ENCODE data around the gene CALN1.

CALN1 gene

GRCh38 chr7:72021716-72022115 lies 390.4 kb downstream of the CALN1 start:
- no peak for FAIRE-seq

GRCh38 chr7:72020311-72020710 lies 391.8 kb downstream of the CALN1 start:
- TF ChIP-seq TAF1 (IDR thresholded peaks at IDR 0.05; ENCODE audit: borderline replicate concordance, low read depth, low read length): no peak
- no peak for TF ChIP-seq POLR2AphosphoS5 (IDR thresholded peaks at IDR 0.05; ENCODE audit: low read depth, low read length)
- TF ChIP-seq POLR2A (IDR thresholded peaks at IDR 0.05; ENCODE audit: low read depth, low read length): no peak
- DNase-seq (ENCODE audit: insufficient read length) (no peak), FAIRE-seq (no peak)

More at GRCh38 chr7:72021716-72022115, 390.4 kb downstream of the CALN1 start:
- DNase-seq (ENCODE audit: insufficient read length): no peak
- TF ChIP-seq POLR2A (IDR thresholded peaks at IDR 0.05; ENCODE audit: low read depth, low read length) (no peak), POLR2AphosphoS5 (IDR thresholded peaks at IDR 0.05; ENCODE audit: low read depth, low read length) (no peak), TAF1 (IDR thresholded peaks at IDR 0.05; ENCODE audit: borderline replicate concordance, low read depth, low read length) (no peak)

GRCh38 chr7:72019436-72019835 lies 392.7 kb downstream of the CALN1 start:
- no peak for TF ChIP-seq POLR2AphosphoS5 (IDR thresholded peaks at IDR 0.05; ENCODE audit: low read depth, low read length)
- TF ChIP-seq TAF1 (IDR thresholded peaks at IDR 0.05; ENCODE audit: borderline replicate concordance, low read depth, low read length): no peak
- no peak for TF ChIP-seq POLR2A (IDR thresholded peaks at IDR 0.05; ENCODE audit: low read depth, low read length)
- no peak for DNase-seq (ENCODE audit: insufficient read length)
- FAIRE-seq: no peak

- no peak for TF ChIP-seq POLR2A (IDR thresholded peaks at IDR 0.05; ENCODE audit: low read depth, low read length)
- no peak for TF ChIP-seq TAF1 (IDR thresholded peaks at IDR 0.05; ENCODE audit: borderline replicate concordance, low read depth, low read length)
- no peak for TF ChIP-seq POLR2AphosphoS5 (IDR thresholded peaks at IDR 0.05; ENCODE audit: low read depth, low read length)
- FAIRE-seq (no peak), DNase-seq (ENCODE audit: insufficient read length) (no peak)
Observed at GRCh38 chr7:72017756-72018155, 394.4 kb downstream of the CALN1 start.

GRCh38 chr7:72016574-72016973 lies 395.6 kb downstream of the CALN1 start:
- DNase-seq (ENCODE audit: insufficient read length) (no peak), FAIRE-seq (no peak)
- TF ChIP-seq TAF1 (IDR thresholded peaks at IDR 0.05; ENCODE audit: borderline replicate concordance, low read depth, low read length) (no peak), POLR2AphosphoS5 (IDR thresholded peaks at IDR 0.05; ENCODE audit: low read depth, low read length) (no peak), POLR2A (IDR thresholded peaks at IDR 0.05; ENCODE audit: low read depth, low read length) (no peak)

GRCh38 chr7:72015136-72015535 lies 397.0 kb downstream of the CALN1 start:
- no peak for TF ChIP-seq POLR2A (IDR thresholded peaks at IDR 0.05; ENCODE audit: low read depth, low read length)
- FAIRE-seq (no peak), DNase-seq (ENCODE audit: insufficient read length) (no peak)

- TF ChIP-seq POLR2AphosphoS5 (IDR thresholded peaks at IDR 0.05; ENCODE audit: low read depth, low read length) (no peak), POLR2A (IDR thresholded peaks at IDR 0.05; ENCODE audit: low read depth, low read length) (no peak)
- no peak for DNase-seq (ENCODE audit: insufficient read length)
- FAIRE-seq: no peak
Observed at GRCh38 chr7:72007018-72007417, 405.1 kb downstream of the CALN1 start.

GRCh38 chr7:72003236-72003635 lies 408.9 kb downstream of the CALN1 start:
- DNase-seq (ENCODE audit: insufficient read length) (no peak), FAIRE-seq (no peak)
- TF ChIP-seq POLR2AphosphoS5 (IDR thresholded peaks at IDR 0.05; ENCODE audit: low read depth, low read length) (no peak), POLR2A (IDR thresholded peaks at IDR 0.05; ENCODE audit: low read depth, low read length) (no peak), TAF1 (IDR thresholded peaks at IDR 0.05; ENCODE audit: borderline replicate concordance, low read depth, low read length) (no peak)

- FAIRE-seq (no peak), DNase-seq (ENCODE audit: insufficient read length) (no peak)
- no peak for TF ChIP-seq TAF1 (IDR thresholded peaks at IDR 0.05; ENCODE audit: borderline replicate concordance, low read depth, low read length)
- no peak for TF ChIP-seq POLR2A (IDR thresholded peaks at IDR 0.05; ENCODE audit: low read depth, low read length)
Observed at GRCh38 chr7:71996141-71996540, 416.0 kb downstream of the CALN1 start.

- TF ChIP-seq TAF1 (IDR thresholded peaks at IDR 0.05; ENCODE audit: borderline replicate concordance, low read depth, low read length): no peak
- TF ChIP-seq POLR2A (IDR thresholded peaks at IDR 0.05; ENCODE audit: low read depth, low read length): no peak
- TF ChIP-seq POLR2AphosphoS5 (IDR thresholded peaks at IDR 0.05; ENCODE audit: low read depth, low read length): no peak
- FAIRE-seq (no peak), DNase-seq (ENCODE audit: insufficient read length) (no peak)
Observed at GRCh38 chr7:71995111-71995510, 417.0 kb downstream of the CALN1 start.

- FAIRE-seq (no peak), DNase-seq (ENCODE audit: insufficient read length) (no peak)
- no peak for TF ChIP-seq POLR2AphosphoS5 (IDR thresholded peaks at IDR 0.05; ENCODE audit: low read depth, low read length)
- no peak for TF ChIP-seq TAF1 (IDR thresholded peaks at IDR 0.05; ENCODE audit: borderline replicate concordance, low read depth, low read length)
- TF ChIP-seq POLR2A (IDR thresholded peaks at IDR 0.05; ENCODE audit: low read depth, low read length): no peak
Observed at GRCh38 chr7:71991586-71991985, 420.6 kb downstream of the CALN1 start.

GRCh38 chr7:71990138-71990462 lies 422.0 kb downstream of the CALN1 start:
- DNase-seq (ENCODE audit: insufficient read length) (no peak), FAIRE-seq (no peak)
- TF ChIP-seq POLR2A (IDR thresholded peaks at IDR 0.05; ENCODE audit: low read depth, low read length) (no peak), POLR2AphosphoS5 (IDR thresholded peaks at IDR 0.05; ENCODE audit: low read depth, low read length) (no peak), TAF1 (IDR thresholded peaks at IDR 0.05; ENCODE audit: borderline replicate concordance, low read depth, low read length) (no peak)

GRCh38 chr7:71988201-71988600 lies 423.9 kb downstream of the CALN1 start:
- TF ChIP-seq POLR2AphosphoS5 (IDR thresholded peaks at IDR 0.05; ENCODE audit: low read depth, low read length) (no peak), TAF1 (IDR thresholded peaks at IDR 0.05; ENCODE audit: borderline replicate concordance, low read depth, low read length) (no peak), POLR2A (IDR thresholded peaks at IDR 0.05; ENCODE audit: low read depth, low read length) (no peak)

More at GRCh38 chr7:71988201-71988600, 423.9 kb downstream of the CALN1 start:
- DNase-seq (ENCODE audit: insufficient read length) (no peak), FAIRE-seq (no peak)
